Activated CD4-positive, alpha-beta T cell treated with anti-CD3 and anti-CD28 coated beads for 48 hours (primary cell): Measurements from ENCODE around the gene CANT1.
"Not testable (repeated sequence)": the region's sequence is repeated elsewhere in the genome, so short reads cannot be mapped to it uniquely, and the experiment has no call there.

Experiments
- DNase-seq: peaks from one replicate; pipeline ENCODE4 v3.0.0-alpha.2; 2020

CANT1 gene

GRCh38 chr17:79043191-79043930, 33.8 kb upstream of the CANT1 start:
- no peak for DNase-seq

- DNase-seq = peak; percentile 83
These were observed 33.0 kb upstream of the CANT1 start for GRCh38 chr17:79042421-79043190.

DNA sequence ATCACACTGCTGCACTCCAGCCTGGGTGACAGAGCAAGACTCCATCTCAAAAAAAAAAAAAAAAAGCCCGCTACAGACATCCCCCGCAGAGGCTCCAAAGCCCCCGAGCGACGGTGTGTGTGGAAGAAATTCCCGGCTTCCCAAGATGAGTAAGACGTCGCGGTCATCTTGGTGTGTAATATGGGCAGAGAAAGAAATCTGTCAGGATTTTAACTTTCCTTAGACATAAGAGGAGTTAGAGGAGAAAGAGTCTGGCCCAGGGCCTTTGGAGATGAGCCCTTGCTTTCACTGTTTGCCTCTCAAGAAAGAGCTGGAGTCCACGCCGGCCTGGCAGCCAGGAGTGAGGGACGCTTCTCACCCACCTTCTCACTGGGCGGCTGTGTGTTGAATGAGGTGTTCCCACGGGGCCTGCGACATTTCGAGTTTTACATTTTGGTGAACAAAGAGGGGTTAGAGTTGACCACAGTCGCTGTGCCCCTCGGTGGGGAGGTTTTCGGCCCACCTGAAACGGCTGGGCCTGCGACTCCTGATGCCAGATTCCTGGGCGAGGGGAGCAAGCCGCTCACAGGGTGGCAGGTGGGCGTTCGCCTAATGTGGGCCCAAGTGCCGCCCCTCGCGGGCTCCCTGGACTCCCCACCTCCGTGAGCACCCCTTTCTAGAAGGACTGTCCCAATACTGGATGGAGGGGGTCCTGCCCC, 32.3 kb upstream of the CANT1 start:
- DNase-seq = no peak

DNA sequence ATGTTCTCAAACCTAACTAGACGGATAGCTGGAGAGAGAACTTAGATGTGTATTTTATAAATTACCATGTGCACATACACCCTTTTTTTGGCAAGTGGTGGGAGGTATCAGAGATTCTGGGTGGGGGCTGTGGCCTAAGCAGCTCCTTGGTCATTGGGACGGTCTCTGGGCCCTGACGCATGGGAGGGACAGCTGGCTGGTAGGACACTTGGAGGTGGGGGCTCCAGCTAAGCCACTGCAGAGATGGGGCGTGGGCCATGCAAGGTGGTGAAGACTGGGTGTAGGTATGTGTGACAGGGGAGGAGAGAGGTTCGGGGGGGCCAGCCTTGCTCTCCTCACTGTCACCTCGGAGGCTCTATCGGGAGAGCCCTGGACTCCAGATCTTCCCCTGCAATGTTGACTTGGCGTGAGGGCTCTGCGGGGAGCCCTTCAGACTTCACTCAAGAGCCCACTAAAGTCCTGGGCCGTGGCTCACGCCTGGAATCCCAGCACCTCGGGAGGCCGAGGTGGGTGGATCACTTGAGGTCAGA, 31.5 kb upstream of the CANT1 start:
- no peak for DNase-seq

GRCh38 chr17:79039886-79040285, 30.3 kb upstream of the CANT1 start:
- DNase-seq = no peak

- no peak for DNase-seq
These were observed 29.6 kb upstream of the CANT1 start for GRCh38 chr17:79039171-79039570.

DNA sequence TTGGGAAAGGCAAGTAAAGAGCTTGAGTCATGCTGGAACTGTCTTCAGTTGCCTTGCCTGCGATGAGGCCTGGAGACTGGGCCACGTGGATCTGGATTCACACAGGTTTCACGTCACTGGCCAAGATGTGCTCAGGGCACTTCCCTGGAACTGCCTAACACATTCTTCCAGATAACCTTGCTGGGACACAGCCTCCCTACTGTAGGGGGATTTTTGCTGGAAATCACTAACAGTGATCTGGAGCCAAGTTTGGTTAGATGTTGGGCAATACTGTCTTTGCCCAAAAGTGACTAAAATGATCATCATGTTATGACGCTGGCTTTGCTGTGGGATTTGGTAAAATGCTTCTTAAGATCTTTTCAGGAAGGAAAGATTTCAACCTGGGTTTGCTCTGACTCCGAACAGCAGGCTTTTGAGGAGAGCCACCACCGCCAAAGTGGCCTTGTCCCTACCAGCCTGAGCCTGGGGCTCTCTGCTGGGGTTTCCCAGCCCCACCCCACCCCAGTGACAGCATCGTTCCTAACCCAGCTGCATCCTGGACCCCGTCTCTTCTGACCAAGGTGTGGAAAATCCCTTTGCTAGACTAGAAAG, 29.1 kb upstream of the CANT1 start:
- DNase-seq = no peak

GRCh38 chr17:79036596-79036995, 27.0 kb upstream of the CANT1 start:
- DNase-seq = no peak

- no peak for DNase-seq
These were observed 26.6 kb upstream of the CANT1 start for GRCh38 chr17:79036181-79036580.

DNA sequence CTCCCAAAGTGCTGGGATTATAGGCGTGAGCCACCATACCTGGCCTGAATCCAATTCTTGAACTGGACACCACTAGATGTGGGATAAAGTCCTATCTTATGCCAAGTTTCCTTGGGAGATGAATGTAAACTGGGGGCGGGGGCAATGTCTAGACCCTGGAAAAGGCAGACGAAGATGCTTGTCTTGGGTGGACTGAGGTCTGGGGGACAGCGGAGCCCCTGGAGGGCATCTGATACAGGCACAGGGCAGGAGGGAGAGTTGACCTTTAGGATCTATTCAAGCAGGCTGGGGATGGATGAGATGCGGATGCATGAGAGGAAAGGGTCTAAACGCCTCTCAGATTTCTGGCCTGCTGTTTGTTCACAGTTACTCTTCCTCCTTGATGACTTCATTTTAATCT, 26.1 kb upstream of the CANT1 start:
- DNase-seq = no peak

DNA sequence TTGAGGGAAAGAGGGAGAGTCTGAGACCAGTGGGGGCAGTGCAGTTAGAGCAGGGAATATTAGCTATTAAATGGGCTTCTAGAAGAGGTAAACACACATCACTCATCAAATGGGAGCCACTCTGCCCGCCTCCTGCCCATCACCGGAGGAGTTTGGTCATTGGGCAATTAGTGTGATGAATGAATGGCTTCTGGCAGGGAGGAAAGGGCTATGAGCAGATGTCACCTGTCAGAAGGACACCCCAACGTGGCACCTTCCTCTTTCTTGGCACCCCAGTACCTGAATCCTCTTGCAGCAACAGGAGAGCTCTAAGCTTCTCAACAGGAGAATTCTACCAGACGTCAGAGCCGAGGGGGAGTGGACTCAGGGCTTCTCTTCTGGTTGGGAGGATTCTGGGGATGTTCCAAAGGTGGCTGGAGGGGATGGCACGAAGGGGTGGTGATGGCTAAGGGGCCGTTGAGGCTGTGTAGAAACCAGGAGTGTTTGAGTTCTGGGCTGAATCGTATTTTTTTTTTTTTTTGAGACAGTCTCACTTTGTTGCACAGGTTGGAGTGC, 25.4 kb upstream of the CANT1 start:
- DNase-seq = no peak

- DNase-seq = no peak
These were observed 24.4 kb upstream of the CANT1 start for GRCh38 chr17:79033741-79034501.

GRCh38 chr17:79033046-79033616, 23.6 kb upstream of the CANT1 start:
- DNase-seq = no peak

GRCh38 chr17:79031996-79032875, 22.7 kb upstream of the CANT1 start:
- DNase-seq = no peak

GRCh38 chr17:79030636-79031035, 21.1 kb upstream of the CANT1 start:
- DNase-seq = not testable (repeated sequence)

- no peak for DNase-seq
These were observed 19.9 kb upstream of the CANT1 start for GRCh38 chr17:79029327-79030009.

GRCh38 chr17:79028496-79029326, 19.1 kb upstream of the CANT1 start:
- no peak for DNase-seq

GRCh38 chr17:79027925-79028491, 18.4 kb upstream of the CANT1 start:
- DNase-seq = no peak
